NCI-H446 treated with DMSO at 0.1 percent for 48 hours (cell line): ENCODE results near the gene ITPR2.
"Not testable (repeated sequence)": the region's sequence is repeated elsewhere in the genome, so short reads cannot be mapped to it uniquely, and the experiment has no call there.

Experiments
- DNase-seq: peaks from one replicate; lab custom pipeline; 2025; lab: John Stamatoyannopoulos, UW

Gene ITPR2

GRCh38 chr12:26563552-26563951 is 269.4 kb downstream of the ITPR2 start:
- no peak for DNase-seq

- DNase-seq: no peak
These were observed 275.7 kb downstream of the ITPR2 start for GRCh38 chr12:26557326-26557725.

GRCh38 chr12:26556916-26557315 is 276.1 kb downstream of the ITPR2 start:
- no peak for DNase-seq

DNA sequence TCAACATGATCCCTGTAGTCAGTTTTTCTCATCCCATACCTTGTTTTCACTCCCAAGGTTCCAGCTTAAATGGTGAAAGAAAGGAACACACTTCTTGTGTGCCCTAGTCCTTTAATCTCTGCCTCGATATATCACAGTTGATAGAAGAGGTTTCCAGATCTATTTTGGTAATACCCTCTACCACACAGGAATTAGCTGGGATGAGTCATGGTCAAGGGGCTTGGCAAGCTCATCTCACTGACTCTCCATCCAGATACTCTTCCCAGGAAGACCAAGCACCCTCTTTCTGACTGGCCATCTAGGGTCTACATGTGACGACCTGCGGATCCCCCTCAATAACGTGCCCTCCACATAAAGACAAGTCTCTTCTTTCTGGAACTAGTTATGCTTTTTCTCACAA is 277.9 kb downstream of the ITPR2 start:
- DNase-seq: no peak

DNA sequence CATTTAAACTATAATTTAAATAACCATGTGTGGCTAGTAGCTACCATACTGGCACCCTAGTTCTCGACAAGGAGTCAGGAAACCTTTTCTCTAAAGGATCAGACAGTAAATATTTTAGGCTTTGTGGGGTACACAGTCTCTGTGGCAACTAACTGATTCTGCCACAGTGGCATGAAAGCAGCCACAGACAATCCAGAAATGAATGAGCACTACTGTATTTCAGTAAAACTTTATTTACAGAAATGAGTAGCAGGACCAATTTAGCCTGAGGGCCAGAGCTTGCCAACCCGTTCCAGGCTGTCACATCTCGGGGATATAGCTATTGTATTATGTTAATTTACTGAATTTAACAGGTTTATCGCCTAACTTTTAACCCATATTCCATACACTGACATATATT is 278.7 kb downstream of the ITPR2 start:
- no peak for DNase-seq

GRCh38 chr12:26551385-26551784 is 281.6 kb downstream of the ITPR2 start:
- no peak for DNase-seq

DNA sequence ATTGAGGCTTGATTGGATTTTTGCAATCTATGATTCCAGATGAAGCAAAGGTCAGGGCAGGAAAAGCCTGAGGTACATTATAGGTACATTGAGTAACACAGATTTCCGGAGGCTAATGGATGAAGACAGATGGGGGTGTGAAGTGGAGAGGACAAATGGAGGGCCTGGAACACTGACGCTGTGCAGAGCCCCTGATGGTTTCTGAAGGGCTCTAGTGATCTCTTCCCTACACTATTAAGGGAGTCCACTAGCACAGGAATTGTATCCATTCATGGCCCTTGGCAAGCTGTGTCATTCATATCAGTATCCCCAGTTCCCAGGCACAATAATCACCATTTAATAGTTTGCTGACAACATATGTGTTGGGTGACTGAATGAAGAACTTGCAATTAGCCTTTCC is 284.8 kb downstream of the ITPR2 start:
- DNase-seq: no peak

- DNase-seq: no peak
These were observed 286.3 kb downstream of the ITPR2 start for GRCh38 chr12:26546535-26547314.

- DNase-seq: no peak
These were observed 293.9 kb downstream of the ITPR2 start for GRCh38 chr12:26539131-26539530.

DNA sequence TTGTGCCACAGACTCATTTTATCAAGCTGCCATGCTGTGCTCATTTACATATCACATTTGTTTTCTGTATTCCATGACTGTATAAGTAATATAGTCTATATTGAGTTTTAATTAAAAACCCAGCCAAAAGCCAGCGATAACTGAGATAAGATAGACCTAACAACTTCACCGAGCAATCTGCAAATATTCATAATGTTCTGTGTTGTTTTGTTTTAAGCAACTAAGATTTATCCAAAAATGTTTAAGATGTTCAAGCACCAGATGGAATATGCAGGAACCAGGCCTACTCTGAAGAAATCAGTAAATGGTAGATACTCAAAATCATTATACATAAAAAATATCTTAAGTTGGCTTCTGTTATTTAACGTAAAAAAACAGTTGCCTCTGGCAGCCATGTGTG is 295.3 kb downstream of the ITPR2 start:
- DNase-seq: no peak

DNA sequence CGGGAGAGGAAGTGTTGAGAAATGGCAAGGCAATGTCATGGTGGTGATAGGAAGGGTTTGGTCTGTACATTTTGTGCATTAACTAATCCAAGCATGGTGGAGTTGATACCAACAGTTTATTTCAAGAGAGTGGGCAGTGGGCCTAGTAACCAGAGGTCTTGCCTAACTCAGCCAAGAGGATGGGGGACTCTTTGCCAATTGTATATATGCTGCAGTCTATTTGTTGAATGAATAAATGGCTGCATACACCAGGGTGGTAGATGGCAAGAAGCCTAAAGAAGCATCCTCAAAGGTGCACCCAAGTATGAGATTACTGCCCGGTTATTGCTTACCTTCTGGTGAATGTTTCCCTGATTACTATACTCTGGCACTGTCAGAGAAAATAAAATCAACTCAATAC is 295.9 kb downstream of the ITPR2 start:
- peak; percentile 58 for DNase-seq

GRCh38 chr12:26535826-26536225 is 297.2 kb downstream of the ITPR2 start:
- DNase-seq: peak; percentile 47

DNA sequence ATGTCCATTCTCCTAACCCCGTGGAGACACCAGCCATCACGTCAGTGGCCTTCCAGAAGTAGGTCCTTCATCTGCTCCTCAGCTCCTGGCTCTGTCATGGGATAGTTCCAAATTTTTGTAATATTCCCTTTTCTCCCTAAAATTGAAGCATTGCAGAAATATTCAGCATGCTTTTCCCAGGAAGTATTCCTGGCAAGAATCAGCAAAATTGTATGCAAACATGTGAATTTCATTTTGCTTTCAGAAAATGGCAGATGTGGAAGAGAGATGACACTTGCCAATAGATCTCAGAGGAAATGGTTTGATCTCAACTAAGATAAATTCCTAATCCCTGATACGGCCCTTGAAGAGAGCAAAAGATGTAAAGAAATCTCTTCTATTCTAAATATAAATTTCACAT is 298.9 kb downstream of the ITPR2 start:
- DNase-seq: no peak

DNA sequence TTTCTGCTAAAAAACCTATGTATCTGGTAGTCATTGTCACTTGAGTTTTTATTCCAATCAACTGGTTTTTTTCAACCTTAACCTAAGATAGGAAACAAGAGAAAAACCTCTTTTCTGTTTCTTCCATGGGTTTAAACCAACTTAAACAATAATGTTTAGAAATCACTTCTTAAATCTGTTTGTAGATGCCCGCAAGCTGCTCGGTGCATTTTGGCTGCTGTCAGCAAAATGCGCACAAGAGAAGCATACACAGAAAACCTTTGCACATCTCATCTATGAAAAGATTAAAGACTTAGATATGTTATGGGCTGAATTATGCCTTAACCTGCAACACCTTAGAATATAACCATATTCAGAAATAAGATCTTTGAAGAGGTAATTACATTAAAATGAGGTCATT is 299.8 kb downstream of the ITPR2 start:
- DNase-seq: no peak

GRCh38 chr12:26530461-26530860 is 302.5 kb downstream of the ITPR2 start:
- DNase-seq: no peak

DNA sequence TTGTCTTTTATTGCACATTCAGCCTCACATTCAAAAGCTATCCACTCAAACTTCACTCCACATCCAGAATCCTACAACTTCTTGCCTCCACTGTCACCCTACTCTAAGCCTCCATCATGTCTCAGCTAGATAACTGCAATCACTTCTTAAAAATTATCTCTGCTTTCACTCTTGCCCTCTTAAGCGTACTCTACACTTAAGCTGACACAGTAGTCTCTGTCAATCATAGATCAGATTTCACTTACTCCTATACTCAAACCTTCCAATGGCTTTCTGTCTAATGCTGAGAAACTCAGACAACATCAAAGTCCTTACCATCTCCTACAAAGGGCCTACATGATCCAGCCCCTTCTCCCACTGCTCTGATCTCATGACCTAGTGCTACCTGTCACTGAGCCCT is 304.1 kb downstream of the ITPR2 start:
- DNase-seq: no peak

- DNase-seq: no peak
These were observed 305.3 kb downstream of the ITPR2 start for GRCh38 chr12:26527682-26528081.

DNA sequence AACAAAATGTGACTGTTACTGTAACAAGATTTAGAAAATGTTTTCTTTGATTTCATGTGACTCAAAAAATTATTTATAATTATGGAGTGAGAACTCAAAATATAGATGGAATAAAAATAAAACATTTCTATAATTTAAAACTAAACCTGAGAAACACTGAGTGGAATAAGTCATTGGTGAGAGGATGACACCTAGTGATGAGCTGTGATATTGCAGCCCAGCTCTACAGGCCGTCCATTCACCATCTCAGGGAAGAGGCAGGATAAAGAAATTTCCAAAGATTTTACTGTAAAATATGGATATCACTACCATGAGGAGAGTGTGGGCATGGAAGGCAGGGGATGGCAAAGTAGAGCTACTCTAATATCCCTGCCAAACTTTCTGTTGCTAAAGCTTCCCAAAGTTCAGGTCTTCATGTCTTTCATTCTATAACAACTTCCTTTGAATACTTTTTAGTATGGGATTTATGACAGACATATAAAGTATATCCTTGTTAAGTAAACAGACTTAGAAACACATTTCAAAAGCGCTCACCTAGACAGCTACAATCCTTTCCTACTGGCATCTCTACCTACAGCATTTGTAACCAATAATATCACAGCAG is 308.0 kb downstream of the ITPR2 start:
- no peak for DNase-seq

DNA sequence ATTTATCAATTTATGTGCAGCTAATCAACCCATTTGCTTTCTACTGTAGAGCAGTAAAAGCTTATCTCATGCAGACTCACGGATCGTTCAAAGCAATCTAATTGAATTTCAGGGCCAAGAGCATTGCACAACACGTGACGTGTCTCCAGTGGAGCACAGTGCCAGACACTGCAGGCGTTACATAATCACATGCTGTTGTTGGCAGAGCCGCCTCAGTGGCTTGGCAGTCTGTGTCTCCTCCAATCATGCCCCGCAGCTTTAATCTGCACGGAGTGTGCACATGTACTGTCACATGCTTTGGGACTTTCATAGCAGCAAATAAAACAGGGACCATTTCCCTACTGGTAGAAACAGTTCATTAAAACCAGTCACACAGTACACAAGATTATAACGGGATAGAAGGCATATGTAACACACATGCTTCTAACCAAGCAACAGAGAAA is 309.3 kb downstream of the ITPR2 start:
- DNase-seq: peak; percentile 97

- no peak for DNase-seq
These were observed 312.1 kb downstream of the ITPR2 start for GRCh38 chr12:26520869-26521268.

DNA sequence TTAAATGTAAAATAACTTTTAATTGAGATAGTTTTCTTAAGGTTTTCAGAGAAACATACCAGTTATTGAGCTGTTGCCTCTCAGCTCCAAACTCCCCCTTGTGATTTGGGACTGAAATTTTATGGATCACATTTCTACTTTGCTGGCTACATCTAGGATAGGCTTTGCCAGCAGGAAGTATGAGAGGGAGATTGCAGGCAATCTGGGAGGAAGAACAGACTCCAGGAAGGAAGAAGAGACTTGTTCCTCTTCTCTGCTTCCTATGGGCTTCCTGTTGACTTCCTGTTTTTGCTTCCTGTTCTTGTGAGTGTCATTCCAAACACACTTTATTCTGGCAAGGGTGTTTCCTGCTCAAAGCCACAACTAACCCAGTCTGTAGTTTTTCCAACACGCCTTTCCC is 312.9 kb downstream of the ITPR2 start:
- DNase-seq: no peak

DNA sequence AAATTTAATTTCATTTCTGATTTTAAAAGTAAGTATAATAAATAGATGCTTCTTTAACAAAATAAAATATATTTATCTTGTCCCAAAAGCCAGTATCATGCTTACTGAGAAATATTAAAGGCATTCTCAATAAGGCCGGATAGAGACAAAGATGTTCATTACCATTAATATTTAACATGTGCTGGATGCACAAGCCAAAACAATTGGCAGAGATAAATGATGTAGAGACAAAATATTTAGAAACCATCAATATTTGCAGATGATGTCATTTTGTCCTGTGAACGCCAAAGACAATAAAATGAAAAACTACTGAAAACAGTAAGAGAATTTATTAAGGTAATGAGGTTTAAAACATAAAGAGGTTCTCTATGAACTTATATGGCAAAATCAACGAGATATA is 313.5 kb downstream of the ITPR2 start:
- DNase-seq: peak; percentile 43

DNA sequence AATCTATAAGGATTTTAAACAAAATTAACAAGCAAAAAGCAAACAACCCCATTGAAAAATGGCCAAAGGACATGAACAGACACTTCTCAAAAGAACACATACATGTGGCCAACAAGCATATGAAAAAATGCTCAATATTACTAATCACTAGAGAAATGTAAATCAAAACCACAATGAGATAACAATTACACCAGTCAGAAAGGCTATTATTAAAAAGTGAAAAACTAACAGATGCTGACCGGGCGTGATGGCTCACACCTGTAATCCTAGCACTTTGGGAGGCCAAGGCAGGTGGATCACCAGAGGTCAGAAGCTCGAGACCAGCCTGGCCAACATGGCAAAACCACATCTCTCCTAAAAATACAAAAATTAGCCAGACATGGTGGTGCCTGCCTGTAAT is 315.7 kb downstream of the ITPR2 start:
- not testable (repeated sequence) for DNase-seq

DNA sequence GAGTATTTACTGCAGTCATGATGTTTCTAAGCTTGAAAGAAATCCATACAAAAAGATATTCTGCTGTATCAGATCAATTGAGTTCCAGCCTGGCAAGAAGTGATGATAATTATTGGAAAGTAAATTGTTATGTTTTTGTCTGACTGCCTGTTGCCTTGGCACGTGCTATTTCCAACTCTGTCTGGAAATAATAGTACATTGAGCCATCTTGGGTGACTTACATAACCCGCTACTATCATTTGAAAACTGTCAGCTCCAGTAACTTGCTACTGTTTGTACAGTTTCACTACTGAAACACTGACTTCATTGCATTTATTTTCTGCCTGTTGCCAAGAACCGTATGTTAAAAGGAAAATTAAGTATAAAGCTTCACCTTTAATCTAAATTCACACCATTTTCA is 318.6 kb downstream of the ITPR2 start:
- no peak for DNase-seq
